Measurements from ENCODE around the gene CAPZB. TPM values are rescaled to one million over a fixed set of nuclear protein-coding genes. Genes with fewer than 3 reads are reported as not detected.

CAPZB gene
- total RNA-seq, 3 donors from 2014 or later (not counting 1 experiment from before 2014, with no cell fraction given) = 369 to 393 (median 375) TPM

GRCh38 chr1:19377812-19378718 lies 107.3 kb downstream of the CAPZB start:
- H3K27me3 Mint-ChIP-seq (ENCODE audit: low read depth in 2 of 2) = no peaks in the 10 kb centered on the region
- Histone ChIP-seq H3K9me3 (ENCODE audit: control insufficient read depth, insufficient read depth, low read length) (no peaks in the 10 kb centered on the region), H3K4me3 (ENCODE audit: low read length) (no peak overlapping the region), H3K27me3 (ENCODE audit: control insufficient read depth, insufficient read depth, low read length) (no peaks in the 10 kb centered on the region), H3K4me1 (ENCODE audit: control insufficient read depth, insufficient read depth, low read length) (no peaks in the 10 kb centered on the region), H3K27ac (ENCODE audit: low read length) (no peak overlapping the region), H3K36me3 (ENCODE audit: control insufficient read depth, insufficient read depth, low read length) (peaks cover 64% of the 10 kb centered on the region)
- no peak overlapping the region for H3K4me3 Mint-ChIP-seq
- H3K36me3 Mint-ChIP-seq = no peaks in the 10 kb centered on the region
- peak overlapping the region in 1 of 2 donors; percentile 31 for H3K27ac Mint-ChIP-seq
- H3K4me1 Mint-ChIP-seq = peaks cover 19 to 21% of the 10 kb centered on the region in 2 donors
- TF ChIP-seq, protein P1, sequence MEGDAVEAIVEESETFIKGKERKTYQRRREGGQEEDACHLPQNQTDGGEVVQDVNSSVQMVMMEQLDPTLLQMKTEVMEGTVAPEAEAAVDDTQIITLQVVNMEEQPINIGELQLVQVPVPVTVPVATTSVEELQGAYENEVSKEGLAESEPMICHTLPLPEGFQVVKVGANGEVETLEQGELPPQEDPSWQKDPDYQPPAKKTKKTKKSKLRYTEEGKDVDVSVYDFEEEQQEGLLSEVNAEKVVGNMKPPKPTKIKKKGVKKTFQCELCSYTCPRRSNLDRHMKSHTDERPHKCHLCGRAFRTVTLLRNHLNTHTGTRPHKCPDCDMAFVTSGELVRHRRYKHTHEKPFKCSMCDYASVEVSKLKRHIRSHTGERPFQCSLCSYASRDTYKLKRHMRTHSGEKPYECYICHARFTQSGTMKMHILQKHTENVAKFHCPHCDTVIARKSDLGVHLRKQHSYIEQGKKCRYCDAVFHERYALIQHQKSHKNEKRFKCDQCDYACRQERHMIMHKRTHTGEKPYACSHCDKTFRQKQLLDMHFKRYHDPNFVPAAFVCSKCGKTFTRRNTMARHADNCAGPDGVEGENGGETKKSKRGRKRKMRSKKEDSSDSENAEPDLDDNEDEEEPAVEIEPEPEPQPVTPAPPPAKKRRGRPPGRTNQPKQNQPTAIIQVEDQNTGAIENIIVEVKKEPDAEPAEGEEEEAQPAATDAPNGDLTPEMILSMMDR (IDR thresholded peaks at IDR 0.05) = no peak
- ATAC-seq (no peak), DNase-seq (no peak)
- H3K9me3 Mint-ChIP-seq = no peaks in the 10 kb centered on the region
- WGBS (ENCODE audit: insufficient coverage) = 97% methylated on average over 16 of the region's 17 CpGs
- intact Hi-C loops (cut with micrococcal nuclease) = no loop called here

- TF ChIP-seq, protein P1 (IDR thresholded peaks at IDR 0.05) = no peak
- DNase-seq (no peak), ATAC-seq (no peak)
- Mint-ChIP-seq H3K4me3 (no peak overlapping the region), H3K27me3 (ENCODE audit: low read depth in 2 of 2) (no peaks in the 10 kb centered on the region), H3K36me3 (no peaks in the 10 kb centered on the region), H3K9me3 (no peaks in the 10 kb centered on the region), H3K27ac (peak overlapping the region; percentile 31 to 38), H3K4me1 (peaks cover 13 to 21% of the 10 kb centered on the region in 2 donors)
- Histone ChIP-seq H3K4me1 (ENCODE audit: control insufficient read depth, insufficient read depth, low read length) (no peaks in the 10 kb centered on the region), H3K36me3 (ENCODE audit: control insufficient read depth, insufficient read depth, low read length) (peaks cover 58% of the 10 kb centered on the region), H3K27me3 (ENCODE audit: control insufficient read depth, insufficient read depth, low read length) (no peaks in the 10 kb centered on the region), H3K4me3 (ENCODE audit: low read length) (no peak overlapping the region), H3K9me3 (ENCODE audit: control insufficient read depth, insufficient read depth, low read length) (no peaks in the 10 kb centered on the region), H3K27ac (ENCODE audit: low read length) (no peak overlapping the region)
- over 99% methylated on average over 7 of the region's 7 CpGs for WGBS (ENCODE audit: insufficient coverage)
- intact Hi-C loops (cut with micrococcal nuclease) = no loop called here
Measured at GRCh38 chr1:19376428-19377372, 108.6 kb downstream of the CAPZB start.

DNA sequence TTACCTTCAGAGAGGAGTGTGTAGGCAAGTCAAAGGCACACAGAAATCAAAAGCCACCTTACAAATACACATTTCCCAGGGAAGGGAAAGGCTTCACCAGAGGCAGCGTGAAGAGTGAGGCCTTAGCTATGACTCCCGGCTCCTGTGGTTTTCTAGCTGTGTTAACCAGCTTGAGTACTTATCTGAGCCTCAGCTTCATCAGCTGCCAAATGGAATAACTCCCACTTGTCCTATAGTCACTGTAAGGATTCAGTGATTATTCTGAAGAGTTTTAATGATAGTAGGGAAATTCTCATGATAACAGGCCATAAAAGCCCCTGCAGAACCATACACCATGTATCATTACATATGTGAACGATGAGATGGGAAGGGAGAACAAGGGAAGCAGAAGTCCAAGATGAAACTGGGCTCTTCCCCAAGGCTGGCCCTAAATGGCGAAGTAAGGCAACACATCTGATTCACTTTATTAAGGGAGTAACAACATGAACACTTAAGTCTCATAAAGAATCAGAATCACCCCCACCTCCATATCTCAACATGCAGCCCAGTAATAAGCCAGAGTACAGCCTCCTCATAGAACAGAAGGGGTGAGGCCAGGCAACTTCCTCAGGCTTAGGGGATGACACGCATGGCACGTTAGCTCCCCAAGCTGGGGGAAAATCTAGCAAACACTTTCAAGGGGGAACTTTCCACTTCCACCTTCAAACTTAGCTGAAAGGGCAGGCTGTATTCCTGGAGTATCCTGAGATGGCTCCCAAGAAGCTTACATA lies 109.5 kb downstream of the CAPZB start:
- TF ChIP-seq, protein P1 (IDR thresholded peaks at IDR 0.05) = no peak
- Histone ChIP-seq H3K27me3 (ENCODE audit: control insufficient read depth, insufficient read depth, low read length) (no peaks in the 10 kb centered on the region), H3K4me3 (ENCODE audit: low read length) (no peak overlapping the region), H3K9me3 (ENCODE audit: control insufficient read depth, insufficient read depth, low read length) (no peaks in the 10 kb centered on the region), H3K27ac (ENCODE audit: low read length) (no peak overlapping the region), H3K4me1 (ENCODE audit: control insufficient read depth, insufficient read depth, low read length) (no peaks in the 10 kb centered on the region), H3K36me3 (ENCODE audit: control insufficient read depth, insufficient read depth, low read length) (peaks cover 58% of the 10 kb centered on the region)
- Mint-ChIP-seq H3K27me3 (ENCODE audit: low read depth in 2 of 2) (no peaks in the 10 kb centered on the region), H3K9me3 (no peaks in the 10 kb centered on the region), H3K36me3 (no peaks in the 10 kb centered on the region), H3K4me1 (peaks cover 18 to 25% of the 10 kb centered on the region in 2 donors), H3K27ac (peak overlapping the region; percentile 38 to 39), H3K4me3 (no peak overlapping the region)
- ATAC-seq (no peak), DNase-seq (no peak)
- WGBS (ENCODE audit: insufficient coverage) = 92% methylated on average over 6 of the region's 6 CpGs
- intact Hi-C loops (cut with micrococcal nuclease) = no loop called here
